Peyer's patch (tissue), 4 donors: ENCODE results near the gene COPRS.

ENCODE experiments used
- CTCF ChIP-seq, 6 experiments: fragments of 450-650 bp in 4 of 6; fragments of 200-600 bp in 2 of 6; sonication (generic) in 1 of 6; IDR thresholded peaks; one replicate each; pipeline ENCODE4 v1.5.1; 2017 to 2019; ENCODE audit warnings: antibody characterized with exemption in 6 of 6, mild to moderate bottlenecking in 3 of 6, moderate library complexity in 1 of 6
- POLR2A ChIP-seq, 2 donors: fragments of 450-650 bp; IDR thresholded peaks; one replicate each; pipeline ENCODE4 v1.5.1; 2017; ENCODE audit warnings: antibody characterized with exemption in 2 of 2, mild to moderate bottlenecking in 2 of 2, moderate library complexity in 2 of 2

DNA sequence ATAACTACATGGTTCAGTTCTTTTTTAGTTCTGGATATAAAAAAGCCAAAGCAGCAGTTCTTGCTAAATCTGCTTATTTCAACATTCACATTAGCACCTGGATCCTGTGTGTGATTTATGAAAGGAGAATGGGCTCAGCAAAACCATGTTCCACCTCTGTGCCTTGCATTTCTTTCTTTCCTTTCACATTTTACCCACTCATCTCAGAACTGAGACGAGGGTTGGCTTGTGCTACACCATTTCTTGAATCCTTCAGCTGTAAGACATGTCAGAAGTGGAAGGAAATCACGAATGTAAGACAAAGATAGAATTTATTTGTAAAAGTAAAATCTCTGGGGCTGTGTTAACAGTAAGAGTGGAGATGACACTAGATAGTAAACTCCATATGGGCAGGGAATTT lies 43.6 kb upstream of the COPRS start:
- TF ChIP-seq CTCF (IDR thresholded peaks at IDR 0.05) (no peak), POLR2A (IDR thresholded peaks at IDR 0.05) (no peak)
